OCI-LY3 (cell line): ENCODE data around the gene CRYGC.

ENCODE experiments used
- EZH2phosphoT487 ChIP-seq: fragments of 200-600 bp; shearing (Covaris generic); IDR thresholded peaks from 2 replicates; pipeline ENCODE4 v1.6.1; 2018; ENCODE audit warnings: antibody characterized with exemption, mixed run types, low read depth
- TF ChIP-seq, protein P1 (sequence below): fragments of 200-600, 300-600 bp; sonication (generic); IDR thresholded peaks from 2 replicates; pipeline ENCODE4 v1.5.1; 2014; ENCODE audit warnings: antibody characterized with exemption, low read length, low read depth

DNA sequence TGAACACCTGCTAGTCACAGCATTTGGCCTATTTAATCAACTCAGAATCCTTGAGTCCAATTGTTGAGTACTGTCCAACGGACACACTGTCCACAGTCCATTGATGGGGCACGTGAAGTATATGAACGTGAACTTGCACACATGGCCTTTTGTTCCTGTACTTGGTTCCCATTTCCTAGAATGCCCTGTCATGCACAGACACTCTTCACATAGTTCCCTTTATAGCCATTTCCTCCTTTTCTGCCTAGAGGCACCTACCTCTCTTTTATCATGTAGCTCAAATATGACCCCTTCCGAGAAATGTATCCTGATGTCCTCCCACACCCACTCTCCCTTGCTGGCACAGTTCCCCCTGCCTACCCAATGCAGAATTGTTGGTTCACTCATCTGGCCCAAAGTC, 42.5 kb upstream of the CRYGC start:
- TF ChIP-seq, protein P1, sequence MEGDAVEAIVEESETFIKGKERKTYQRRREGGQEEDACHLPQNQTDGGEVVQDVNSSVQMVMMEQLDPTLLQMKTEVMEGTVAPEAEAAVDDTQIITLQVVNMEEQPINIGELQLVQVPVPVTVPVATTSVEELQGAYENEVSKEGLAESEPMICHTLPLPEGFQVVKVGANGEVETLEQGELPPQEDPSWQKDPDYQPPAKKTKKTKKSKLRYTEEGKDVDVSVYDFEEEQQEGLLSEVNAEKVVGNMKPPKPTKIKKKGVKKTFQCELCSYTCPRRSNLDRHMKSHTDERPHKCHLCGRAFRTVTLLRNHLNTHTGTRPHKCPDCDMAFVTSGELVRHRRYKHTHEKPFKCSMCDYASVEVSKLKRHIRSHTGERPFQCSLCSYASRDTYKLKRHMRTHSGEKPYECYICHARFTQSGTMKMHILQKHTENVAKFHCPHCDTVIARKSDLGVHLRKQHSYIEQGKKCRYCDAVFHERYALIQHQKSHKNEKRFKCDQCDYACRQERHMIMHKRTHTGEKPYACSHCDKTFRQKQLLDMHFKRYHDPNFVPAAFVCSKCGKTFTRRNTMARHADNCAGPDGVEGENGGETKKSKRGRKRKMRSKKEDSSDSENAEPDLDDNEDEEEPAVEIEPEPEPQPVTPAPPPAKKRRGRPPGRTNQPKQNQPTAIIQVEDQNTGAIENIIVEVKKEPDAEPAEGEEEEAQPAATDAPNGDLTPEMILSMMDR, result no peak
- TF ChIP-seq EZH2phosphoT487, result no peak
